Trophoblast cell (in vitro differentiated cells and primary cell): ENCODE measurements around the gene MAP7.

Experiments
- DNase-seq, 2 donors: peaks; one replicate each; pipeline ENCODE4 v3.0.0-alpha.2; 2016
- H2AFZ ChIP-seq: 2 replicates; pipeline ENCODE4 v1.6.1; 2013; ENCODE audit warnings: low read length, moderate library complexity, mild to moderate bottlenecking; ENCODE audit not compliant: insufficient read depth, poor library complexity
- H2AK5ac ChIP-seq: 2 replicates; pipeline ENCODE4 v1.6.1; 2013; ENCODE audit warnings: mild to moderate bottlenecking, low read length
- H2BK120ac ChIP-seq: 2 replicates; pipeline ENCODE4 v1.6.1; 2013; ENCODE audit warnings: low read length, mild to moderate bottlenecking, moderate library complexity; ENCODE audit not compliant: insufficient read depth, poor library complexity
- H2BK12ac ChIP-seq: 2 replicates; pipeline ENCODE4 v1.6.1; 2013; ENCODE audit warnings: mild to moderate bottlenecking, low read length, moderate library complexity
- H2BK5ac ChIP-seq: 2 replicates; pipeline ENCODE4 v1.6.1; 2013; ENCODE audit warnings: low read length, low read depth, moderate library complexity, mild to moderate bottlenecking; ENCODE audit not compliant: poor library complexity
- H3K14ac ChIP-seq: 2 replicates; pipeline ENCODE4 v1.6.1; 2013; ENCODE audit warnings: mild to moderate bottlenecking, low read length
- H3K18ac ChIP-seq: 2 replicates; pipeline ENCODE4 v1.6.1; 2013; ENCODE audit warnings: mild to moderate bottlenecking, low read length
- H3K23ac ChIP-seq: 2 replicates; pipeline ENCODE4 v1.6.1; 2013; ENCODE audit warnings: low read length
- H3K27ac ChIP-seq: 2 replicates; pipeline ENCODE4 v1.5.1; 2013; ENCODE audit warnings: low read depth, mild to moderate bottlenecking, inconsistent platforms, low read length, moderate library complexity
- H3K27me3 ChIP-seq: 2 replicates; pipeline ENCODE4 v1.6.1; 2013; ENCODE audit warnings: inconsistent platforms, mild to moderate bottlenecking, low read length, moderate library complexity; ENCODE audit not compliant: insufficient read depth
- H3K36me3 ChIP-seq, 2 experiments: 1 replicate in 1 of 2; 2 replicates in 1 of 2; pipeline ENCODE4 v1.6.1; 2013; ENCODE audit warnings: low read length in 2 of 2, mild to moderate bottlenecking in 2 of 2, moderate library complexity in 1 of 2; ENCODE audit not compliant: insufficient read depth in 2 of 2, control insufficient read depth in 1 of 2
- H3K4ac ChIP-seq: 2 replicates; pipeline ENCODE4 v1.6.1; 2013; ENCODE audit warnings: low read depth, mild to moderate bottlenecking, low read length, moderate library complexity
- H3K4me1 ChIP-seq, 2 experiments: 1 replicate in 1 of 2; 2 replicates in 1 of 2; pipeline ENCODE4 v1.6.1; 2013; ENCODE audit warnings: low read length in 2 of 2, mild to moderate bottlenecking in 2 of 2, moderate library complexity in 1 of 2; ENCODE audit not compliant: insufficient read depth in 2 of 2, control insufficient read depth in 1 of 2
- H3K4me2 ChIP-seq: 2 replicates; pipeline ENCODE4 v1.6.1; 2013; ENCODE audit warnings: inconsistent platforms, mild to moderate bottlenecking, low read length, moderate library complexity
- H3K4me3 ChIP-seq: 2 replicates; pipeline ENCODE4 v1.5.1; 2013; ENCODE audit warnings: mild to moderate bottlenecking, low read depth, low read length, inconsistent platforms
- H3K79me1 ChIP-seq: one replicate; pipeline ENCODE4 v1.6.1; 2013; ENCODE audit warnings: low read length
- H3K79me2 ChIP-seq: 2 replicates; pipeline ENCODE4 v1.6.1; 2013; ENCODE audit warnings: low read length, mild to moderate bottlenecking; ENCODE audit not compliant: control insufficient read depth, insufficient read depth, poor library complexity
- H3K9ac ChIP-seq: 2 replicates; pipeline ENCODE4 v1.6.1; 2013; ENCODE audit warnings: mild to moderate bottlenecking, low read length
- H3K9me3 ChIP-seq: 2 replicates; pipeline ENCODE4 v1.6.1; 2013; ENCODE audit warnings: low read depth, mild to moderate bottlenecking, control low read depth, inconsistent platforms, low read length; ENCODE audit not compliant: insufficient read depth
- H4K12ac ChIP-seq: 2 replicates; pipeline ENCODE4 v1.6.1; 2013; ENCODE audit warnings: low read depth, mild to moderate bottlenecking, low read length, moderate library complexity
- H4K8ac ChIP-seq: 2 replicates; pipeline ENCODE4 v1.6.1; 2013; ENCODE audit warnings: low read depth, mild to moderate bottlenecking, low read length, moderate library complexity
- H4K91ac ChIP-seq: one replicate; pipeline ENCODE4 v1.6.1; 2013; ENCODE audit warnings: low read depth, mild to moderate bottlenecking, low read length, moderate library complexity
- WGBS: extraction: QIAGEN DNeasy Blood & Tissue Kit; methylation state at CpG from one replicate; pipeline ENCODE4 v1.1.7; 2013; ENCODE audit warnings: missing lambda C conversion rate; ENCODE audit not compliant: insufficient read length, insufficient coverage; ENCODE audit errors: extremely low coverage; 5-methylcytosine and 5-hydroxymethylcytosine counted together

Gene MAP7

DNA sequence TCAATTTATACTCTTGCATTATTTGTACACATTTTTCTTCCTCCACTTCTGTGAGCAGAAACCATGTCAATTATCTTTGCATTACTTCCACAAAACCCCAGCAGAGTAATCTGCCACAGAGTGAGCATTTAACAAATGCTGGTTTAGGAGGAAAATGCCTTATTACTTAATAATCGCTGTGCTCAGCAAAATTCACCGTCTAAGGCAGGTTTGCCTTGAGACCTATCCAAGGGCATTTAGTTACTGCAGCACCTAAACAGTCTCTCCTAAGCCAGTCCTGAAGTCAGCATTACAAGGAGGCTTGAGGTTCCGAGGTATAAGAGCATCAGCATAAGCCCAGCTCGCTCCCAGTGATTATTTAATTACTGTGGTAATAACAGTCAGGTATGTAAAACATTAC, 28.3 kb downstream of the MAP7 start:
- H3K27me3 ChIP-seq: no peaks in the 10 kb centered on the region
- H2BK12ac ChIP-seq: no peak overlapping the region
- H3K4ac ChIP-seq: no peak overlapping the region
- H3K9ac ChIP-seq: no peak overlapping the region
- H3K4me1 ChIP-seq: peaks cover 0 to 13% of the 10 kb centered on the region in 2 experiments
- no peaks in the 10 kb centered on the region for H3K79me1 ChIP-seq
- no peaks in the 10 kb centered on the region for H3K79me2 ChIP-seq
- H3K27ac ChIP-seq: no peak overlapping the region
- WGBS: no CpG with 5 or more reads among the region's 4 CpGs
- no peaks in the 10 kb centered on the region for H3K9me3 ChIP-seq
- no peak overlapping the region for H2AK5ac ChIP-seq
- no peak overlapping the region for H4K91ac ChIP-seq
- H3K23ac ChIP-seq: no peak overlapping the region
- H3K4me2 ChIP-seq: no peak overlapping the region
- H4K8ac ChIP-seq: no peak overlapping the region
- DNase-seq: no peak
- no peak overlapping the region for H3K14ac ChIP-seq
- H3K18ac ChIP-seq: no peak overlapping the region
- H3K4me3 ChIP-seq: no peak overlapping the region
- no peak overlapping the region for H2BK5ac ChIP-seq
- H3K36me3 ChIP-seq: no peaks in the 10 kb centered on the region
- H2AFZ ChIP-seq: no peak overlapping the region
- H4K12ac ChIP-seq: no peak overlapping the region
- no peak overlapping the region for H2BK120ac ChIP-seq

- H2AK5ac ChIP-seq: no peak overlapping the region
- peaks cover 0 to 10% of the 10 kb centered on the region in 2 experiments for H3K4me1 ChIP-seq
- no peak overlapping the region for H3K4ac ChIP-seq
- H3K9ac ChIP-seq: no peak overlapping the region
- WGBS: no CpG with 5 or more reads among the region's 2 CpGs
- H2BK120ac ChIP-seq: no peak overlapping the region
- H3K79me1 ChIP-seq: no peaks in the 10 kb centered on the region
- no peak overlapping the region for H4K8ac ChIP-seq
- H3K18ac ChIP-seq: no peak overlapping the region
- DNase-seq: no peak
- H2AFZ ChIP-seq: no peak overlapping the region
- no peaks in the 10 kb centered on the region for H3K36me3 ChIP-seq
- no peak overlapping the region for H4K91ac ChIP-seq
- H3K9me3 ChIP-seq: no peaks in the 10 kb centered on the region
- H3K4me3 ChIP-seq: no peak overlapping the region
- H3K79me2 ChIP-seq: no peaks in the 10 kb centered on the region
- no peak overlapping the region for H2BK5ac ChIP-seq
- H4K12ac ChIP-seq: no peak overlapping the region
- no peaks in the 10 kb centered on the region for H3K27me3 ChIP-seq
- no peak overlapping the region for H2BK12ac ChIP-seq
- no peak overlapping the region for H3K4me2 ChIP-seq
- no peak overlapping the region for H3K23ac ChIP-seq
- no peak overlapping the region for H3K27ac ChIP-seq
- H3K14ac ChIP-seq: no peak overlapping the region
These were observed 28.8 kb downstream of the MAP7 start for GRCh38 chr6:136521427-136521826.

- Histone ChIP-seq H3K9ac (no peak overlapping the region), H4K12ac (no peak overlapping the region), H3K27me3 (no peaks in the 10 kb centered on the region), H3K36me3 (no peaks in the 10 kb centered on the region), H3K14ac (no peak overlapping the region), H3K23ac (no peak overlapping the region), H3K9me3 (no peaks in the 10 kb centered on the region), H3K4me3 (no peak overlapping the region), H3K79me2 (no peaks in the 10 kb centered on the region), H3K4ac (no peak overlapping the region), H2BK12ac (no peak overlapping the region), H4K8ac (no peak overlapping the region), H2AFZ (no peak overlapping the region), H2BK5ac (no peak overlapping the region), H4K91ac (no peak overlapping the region), H3K27ac (no peak overlapping the region), H3K4me1 (peaks cover 0 to 6% of the 10 kb centered on the region in 2 experiments), H3K18ac (no peak overlapping the region), H3K79me1 (no peaks in the 10 kb centered on the region), H2BK120ac (no peak overlapping the region), H2AK5ac (no peak overlapping the region), H3K4me2 (no peak overlapping the region)
- no CpG with 5 or more reads among the region's 3 CpGs for WGBS
- no peak for DNase-seq
These were observed 29.7 kb downstream of the MAP7 start for GRCh38 chr6:136520517-136520916.

DNA sequence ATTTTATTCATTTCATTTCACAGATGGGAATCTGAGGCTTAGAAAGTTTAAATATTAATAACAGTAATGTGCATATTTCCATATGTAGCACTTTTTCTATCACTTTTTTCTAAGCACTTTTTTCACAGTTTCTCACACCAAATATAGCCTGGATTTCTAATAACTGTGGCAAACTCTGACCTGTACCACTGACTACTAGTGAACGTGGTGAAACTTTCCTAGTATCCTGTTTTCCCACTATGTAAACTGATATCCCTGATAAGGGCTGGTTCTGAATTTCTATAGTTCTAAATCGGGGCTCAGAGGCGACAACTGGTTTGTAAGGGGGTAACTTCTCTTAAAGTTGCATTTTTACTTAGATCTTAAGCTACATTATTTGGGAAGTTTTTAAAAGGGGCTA, 32.6 kb downstream of the MAP7 start:
- no peaks in the 10 kb centered on the region for H3K79me1 ChIP-seq
- H3K36me3 ChIP-seq: peaks cover 0 to 3% of the 10 kb centered on the region in 2 experiments
- no peak overlapping the region for H3K14ac ChIP-seq
- no peak overlapping the region for H2AFZ ChIP-seq
- H4K12ac ChIP-seq: no peak overlapping the region
- H3K4me1 ChIP-seq: peaks cover 0 to 2% of the 10 kb centered on the region in 2 experiments
- no peak overlapping the region for H2BK5ac ChIP-seq
- no peak overlapping the region for H3K18ac ChIP-seq
- WGBS: no CpG with 5 or more reads among the region's 3 CpGs
- H3K79me2 ChIP-seq: no peaks in the 10 kb centered on the region
- H3K9ac ChIP-seq: no peak overlapping the region
- no peak overlapping the region for H2BK120ac ChIP-seq
- H3K23ac ChIP-seq: no peak overlapping the region
- H3K27me3 ChIP-seq: no peaks in the 10 kb centered on the region
- no peak overlapping the region for H2AK5ac ChIP-seq
- no peak overlapping the region for H4K8ac ChIP-seq
- H4K91ac ChIP-seq: no peak overlapping the region
- H3K4me2 ChIP-seq: no peak overlapping the region
- H2BK12ac ChIP-seq: no peak overlapping the region
- H3K4me3 ChIP-seq: no peak overlapping the region
- no peak overlapping the region for H3K27ac ChIP-seq
- H3K4ac ChIP-seq: no peak overlapping the region
- DNase-seq: no peak
- H3K9me3 ChIP-seq: peaks cover 2% of the 10 kb centered on the region
